HepG2 (cell line): Measurements from ENCODE around the gene SPART. TPM values are rescaled to one million over a fixed set of nuclear protein-coding genes. Genes with fewer than 3 reads are reported as not detected.

Experiments used
- ATAC-seq: fragments of 200-7000 bp; cut with Tn5 transposase; 3 replicates; pipeline ENCODE4 v1.9.1; 2020; ENCODE audit warnings: mild to moderate bottlenecking, moderate library complexity
- BruUV-seq: library from RNA; stranded (reverse); fragments of 400-500 nt; replicated peaks from 2 replicates; lab custom pipeline; 2021; lab: Mats Ljungman, UMichigan
- CTCF ChIA-PET: fragments of 300-600 bp; formaldehyde crosslinking; extraction: SDS; loops from one replicate; lab custom pipeline; 2021; ENCODE audit warnings: low total read pairs, inconsistent platforms, low intra/inter-chr PET ratio; lab: Yijun Ruan, JAX
- POLR2A ChIA-PET: fragments of 350-600 bp; sonication (Branson Sonifier 250); formaldehyde crosslinking; loops from one replicate; lab custom pipeline; 2020; ENCODE audit warnings: antibody characterized with exemption, inconsistent platforms; lab: Yijun Ruan, JAX
- DNase-seq: peaks from one replicate; pipeline ENCODE4 v3.0.0-alpha.2; 2015; ENCODE audit warnings: low spot score
- FAIRE-seq: peaks from 3 replicates; lab custom pipeline; 2011; peaks lifted over from hg19 to GRCh38; lab: Jason Lieb, UNC
- H2AFZ ChIP-seq: one replicate; pipeline ENCODE4 v1.6.1; 2011; ENCODE audit warnings: low read length, inconsistent platforms
- H3K27ac ChIP-seq: fragments of 300-600 bp; 3 replicates; pipeline ENCODE4 v1.8.0; 2011; ENCODE audit warnings: mixed run types, mild to moderate bottlenecking, mixed read lengths, low read length, inconsistent platforms; ENCODE audit not compliant: insufficient read depth; ENCODE audit errors: extremely low read length
- H3K27me3 ChIP-seq, 2 experiments: fragments of 200-600 bp in 1 of 2; 2 replicates in 1 of 2; 3 replicates in 1 of 2; pipeline versions ENCODE4 v1.6.0 to v1.8.0; 2011; ENCODE audit warnings: low read length in 2 of 2, mild to moderate bottlenecking in 2 of 2, moderate library complexity in 2 of 2, inconsistent platforms in 1 of 2; ENCODE audit not compliant: insufficient read depth in 2 of 2, control insufficient read depth in 1 of 2
- H3K36me3 ChIP-seq, 2 experiments: fragments of 200-600 bp in 1 of 2; replicated peaks in 1 of 2; 2 replicates in 1 of 2; 3 replicates in 1 of 2; pipeline versions ENCODE4 v1.5.1 to v1.8.0; 2011; ENCODE audit warnings: low read length in 2 of 2, inconsistent platforms in 1 of 2; ENCODE audit not compliant: insufficient read depth in 2 of 2, control insufficient read depth in 1 of 2
- H3K4me1 ChIP-seq: 2 replicates; pipeline ENCODE4 v1.5.1; 2012; ENCODE audit warnings: low read length, inconsistent platforms; ENCODE audit not compliant: insufficient read depth
- H3K4me2 ChIP-seq: 2 replicates; pipeline ENCODE4 v1.6.0; 2011; ENCODE audit warnings: low read depth, low read length, inconsistent platforms
- H3K4me3 ChIP-seq, 3 experiments: fragments of 200-600 bp in 1 of 3; sonication (generic), shearing (Covaris generic) in 1 of 3; replicated peaks in 1 of 3; 2 replicates each; pipeline ENCODE4 v1.5.1; 2011 to 2016; ENCODE audit warnings: low read length in 3 of 3, inconsistent platforms in 2 of 3, low read depth in 2 of 3, mild to moderate bottlenecking in 2 of 3, control low read depth in 1 of 3, mixed read lengths in 1 of 3; ENCODE audit not compliant: insufficient read depth in 1 of 3
- H3K79me2 ChIP-seq: one replicate; pipeline ENCODE4 v1.6.1; 2011; ENCODE audit warnings: low read length, inconsistent platforms; ENCODE audit not compliant: insufficient read depth
- H3K9ac ChIP-seq: 2 replicates; pipeline ENCODE4 v1.6.0; 2011; ENCODE audit warnings: mild to moderate bottlenecking, low read depth, low read length, inconsistent platforms; ENCODE audit not compliant: insufficient read depth
- H3K9me3 ChIP-seq: 2 replicates; pipeline ENCODE4 v1.5.1; 2012; ENCODE audit warnings: mild to moderate bottlenecking, low read length
- H4K20me1 ChIP-seq: 2 replicates; pipeline ENCODE4 v1.6.0; 2011; ENCODE audit warnings: inconsistent platforms, mild to moderate bottlenecking, low read length, moderate library complexity; ENCODE audit not compliant: insufficient read depth
- AGO1 ChIP-seq: fragments of 200-400 bp; formaldehyde crosslinking; IDR thresholded peaks from 2 replicates; pipeline ENCODE4 v1.6.1; 2017; ENCODE audit warnings: mild to moderate bottlenecking, low read depth, low read length, moderate library complexity; ENCODE audit not compliant: poor library complexity, severe bottlenecking
- BRCA1 ChIP-seq: sonication (generic); formaldehyde crosslinking; IDR thresholded peaks from 2 replicates; pipeline ENCODE4 v1.4.0; 2020; ENCODE audit warnings: missing genetic modification reagents
- DMAP1 ChIP-seq: IDR thresholded peaks from 2 replicates; pipeline ENCODE4 v1.6.1; 2016
- GATAD2A ChIP-seq: IDR thresholded peaks from 2 replicates; pipeline ENCODE4 v1.6.1; 2016
- KMT2A ChIP-seq: sonication (generic); formaldehyde crosslinking; IDR thresholded peaks from 2 replicates; pipeline ENCODE4 v1.4.0; 2020; ENCODE audit warnings: missing genetic modification reagents
- NR3C1 ChIP-seq: sonication (generic); formaldehyde crosslinking; IDR thresholded peaks from 2 replicates; pipeline ENCODE4 v1.4.0; 2020; ENCODE audit warnings: missing genetic modification reagents
- ZFP36L2 ChIP-seq: sonication (generic); formaldehyde crosslinking; IDR thresholded peaks from 2 replicates; pipeline ENCODE4 v1.4.0; 2020; ENCODE audit warnings: missing genetic modification reagents
- ZNF296 ChIP-seq: sonication (generic); formaldehyde crosslinking; conservative IDR thresholded peaks from 2 replicates; pipeline ENCODE4 v1.5.0; 2020; ENCODE audit warnings: mild to moderate bottlenecking, missing genetic modification reagents
- ZNF577 ChIP-seq: sonication (generic); formaldehyde crosslinking; IDR thresholded peaks from 2 replicates; pipeline ENCODE4 v1.4.0; 2020; ENCODE audit warnings: mild to moderate bottlenecking, low read depth, missing genetic modification reagents, borderline replicate concordance
- ZNF607 ChIP-seq: sonication (generic); formaldehyde crosslinking; IDR thresholded peaks from 2 replicates; pipeline ENCODE4 v1.5.1; 2020; ENCODE audit warnings: missing genetic modification reagents, mild to moderate bottlenecking, borderline replicate concordance
- WGBS: methylation state at CpG from one replicate; pipeline ENCODE4 v1.1.6; 2017; ENCODE audit warnings: low lambda C conversion rate; 5-methylcytosine and 5-hydroxymethylcytosine counted together
- in situ Hi-C: cut with HindIII; loops from 2 replicates; pipeline ENCODE4 v1.10.0; 2017; ENCODE audit warnings: low pct_unique_long_range_greater_than_20kb; ENCODE audit not compliant: extremely low pct_ligation_motif_present
- intact Hi-C: fragments of 100-400 bp; cut with micrococcal nuclease; formaldehyde crosslinking; loops from one replicate; pipeline ENCODE4 v1.10.0; 2022; ENCODE audit not compliant: unreplicated experiment
- polyA plus RNA-seq, 8 experiments: library from polyadenylated mRNA; depleted of rRNA in 3 of 8; stranded (reverse) in 7 of 8; unstranded in 1 of 8; fragments of >200 nt; fragmentation: Illumina TruSeq in 4 of 8; extraction: Trizol in 4 of 8; gene quantifications; 2 replicates each; pipeline versions ENCODE4 v1.2.1 to v1.2.3, GENCODE V29; 2011 to 2016; ENCODE audit warnings: low read depth in 4 of 8, missing spikeins in 1 of 8, mixed read lengths in 1 of 8; ENCODE audit not compliant: insufficient read depth in 1 of 8
- total RNA-seq, 5 experiments: library from RNA; depleted of rRNA; stranded (reverse); fragments of >200 nt; fragmentation: Illumina TruSeq; extraction: Trizol; gene quantifications; 2 replicates each; pipeline ENCODE4 v1.2.3, GENCODE V29; 2016; ENCODE audit warnings: low read depth in 1 of 5
- TF ChIP-seq, protein P1 (sequence below): sonication (generic); formaldehyde crosslinking; IDR thresholded peaks from 2 replicates; pipeline ENCODE4 v1.9.0; 2021; ENCODE audit warnings: mild to moderate bottlenecking, missing genetic modification reagents
- TF ChIP-seq, protein P2 (sequence below): sonication (generic); formaldehyde crosslinking; IDR thresholded peaks from 2 replicates; pipeline ENCODE4 v1.8.1; 2022; ENCODE audit warnings: low read depth, mild to moderate bottlenecking, missing genetic modification reagents
- TF ChIP-seq, protein P3 (sequence below): sonication (generic); formaldehyde crosslinking; IDR thresholded peaks from 2 replicates; pipeline ENCODE4 v1.5.0; 2020; ENCODE audit warnings: mild to moderate bottlenecking, missing genetic modification reagents

The SPART gene
- total and polyA plus RNA-seq, 2 of the 13 experiments (the other 11 are each of a cell fraction or from before 2014, with no cell fraction given) = 8.9 to 28.8 TPM

DNA sequence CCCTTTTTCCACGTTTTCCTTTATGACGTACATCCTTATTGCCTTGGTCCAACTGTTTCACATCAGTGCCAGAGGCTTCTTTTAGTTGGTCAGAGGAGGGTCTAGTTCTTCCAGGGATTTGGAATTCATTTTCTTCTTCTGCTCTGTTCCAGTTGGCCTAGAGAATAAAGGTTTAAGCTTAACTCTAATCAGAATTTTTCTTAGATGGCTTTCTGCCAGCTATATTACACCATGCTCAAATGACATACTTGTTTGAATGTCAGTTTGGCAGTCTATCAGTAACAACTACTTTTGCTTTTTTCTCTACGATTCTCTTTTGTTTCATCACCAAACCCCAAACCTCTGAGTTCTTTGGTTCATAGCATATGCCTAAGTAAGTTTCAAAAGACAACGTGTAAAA is 16.8 kb downstream of the SPART start (continued):
- TF ChIP-seq, protein P1, sequence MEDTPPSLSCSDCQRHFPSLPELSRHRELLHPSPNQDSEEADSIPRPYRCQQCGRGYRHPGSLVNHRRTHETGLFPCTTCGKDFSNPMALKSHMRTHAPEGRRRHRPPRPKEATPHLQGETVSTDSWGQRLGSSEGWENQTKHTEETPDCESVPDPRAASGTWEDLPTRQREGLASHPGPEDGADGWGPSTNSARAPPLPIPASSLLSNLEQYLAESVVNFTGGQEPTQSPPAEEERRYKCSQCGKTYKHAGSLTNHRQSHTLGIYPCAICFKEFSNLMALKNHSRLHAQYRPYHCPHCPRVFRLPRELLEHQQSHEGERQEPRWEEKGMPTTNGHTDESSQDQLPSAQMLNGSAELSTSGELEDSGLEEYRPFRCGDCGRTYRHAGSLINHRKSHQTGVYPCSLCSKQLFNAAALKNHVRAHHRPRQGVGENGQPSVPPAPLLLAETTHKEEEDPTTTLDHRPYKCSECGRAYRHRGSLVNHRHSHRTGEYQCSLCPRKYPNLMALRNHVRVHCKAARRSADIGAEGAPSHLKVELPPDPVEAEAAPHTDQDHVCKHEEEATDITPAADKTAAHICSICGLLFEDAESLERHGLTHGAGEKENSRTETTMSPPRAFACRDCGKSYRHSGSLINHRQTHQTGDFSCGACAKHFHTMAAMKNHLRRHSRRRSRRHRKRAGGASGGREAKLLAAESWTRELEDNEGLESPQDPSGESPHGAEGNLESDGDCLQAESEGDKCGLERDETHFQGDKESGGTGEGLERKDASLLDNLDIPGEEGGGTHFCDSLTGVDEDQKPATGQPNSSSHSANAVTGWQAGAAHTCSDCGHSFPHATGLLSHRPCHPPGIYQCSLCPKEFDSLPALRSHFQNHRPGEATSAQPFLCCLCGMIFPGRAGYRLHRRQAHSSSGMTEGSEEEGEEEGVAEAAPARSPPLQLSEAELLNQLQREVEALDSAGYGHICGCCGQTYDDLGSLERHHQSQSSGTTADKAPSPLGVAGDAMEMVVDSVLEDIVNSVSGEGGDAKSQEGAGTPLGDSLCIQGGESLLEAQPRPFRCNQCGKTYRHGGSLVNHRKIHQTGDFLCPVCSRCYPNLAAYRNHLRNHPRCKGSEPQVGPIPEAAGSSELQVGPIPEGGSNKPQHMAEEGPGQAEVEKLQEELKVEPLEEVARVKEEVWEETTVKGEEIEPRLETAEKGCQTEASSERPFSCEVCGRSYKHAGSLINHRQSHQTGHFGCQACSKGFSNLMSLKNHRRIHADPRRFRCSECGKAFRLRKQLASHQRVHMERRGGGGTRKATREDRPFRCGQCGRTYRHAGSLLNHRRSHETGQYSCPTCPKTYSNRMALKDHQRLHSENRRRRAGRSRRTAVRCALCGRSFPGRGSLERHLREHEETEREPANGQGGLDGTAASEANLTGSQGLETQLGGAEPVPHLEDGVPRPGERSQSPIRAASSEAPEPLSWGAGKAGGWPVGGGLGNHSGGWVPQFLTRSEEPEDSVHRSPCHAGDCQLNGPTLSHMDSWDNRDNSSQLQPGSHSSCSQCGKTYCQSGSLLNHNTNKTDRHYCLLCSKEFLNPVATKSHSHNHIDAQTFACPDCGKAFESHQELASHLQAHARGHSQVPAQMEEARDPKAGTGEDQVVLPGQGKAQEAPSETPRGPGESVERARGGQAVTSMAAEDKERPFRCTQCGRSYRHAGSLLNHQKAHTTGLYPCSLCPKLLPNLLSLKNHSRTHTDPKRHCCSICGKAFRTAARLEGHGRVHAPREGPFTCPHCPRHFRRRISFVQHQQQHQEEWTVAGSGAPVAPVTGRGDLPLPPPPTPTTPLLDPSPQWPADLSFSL = no peak
- TF ChIP-seq AGO1 = no peak
- no peak for TF ChIP-seq KMT2A (CRISPR knock-in tag)
- no peak for TF ChIP-seq ZNF296 (CRISPR knock-in tag)
- no peak for TF ChIP-seq GATAD2A (CRISPR knock-in tag)

DNA sequence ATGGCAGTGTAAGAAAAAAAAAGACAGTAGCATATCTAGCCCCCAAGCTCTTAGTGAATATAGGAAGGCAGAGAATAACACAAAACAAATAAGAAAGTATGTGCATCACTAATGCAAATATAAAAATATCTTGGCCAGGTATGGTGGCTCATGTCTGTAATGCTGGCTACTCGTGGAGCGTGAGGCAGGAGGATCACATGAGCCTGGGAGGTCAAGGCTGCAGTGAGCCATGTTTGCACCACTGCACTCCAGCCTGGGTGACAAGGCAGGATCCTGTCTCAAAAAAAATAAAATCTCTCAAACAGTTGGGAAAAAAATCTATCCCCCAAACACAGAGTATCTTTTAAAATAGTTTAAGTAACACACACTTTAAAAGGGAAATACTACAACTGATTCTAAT is 17.4 kb downstream of the SPART start:
- in situ Hi-C loops = no loop called here
- WGBS = 58% methylated on average over 2 of the region's 2 CpGs
- POLR2A ChIA-PET = no interaction called here

More for the DNA sequence above, 17.4 kb downstream of the SPART start:
- ATAC-seq = no peak
- H3K79me2 ChIP-seq = peaks cover under 1% of the 10 kb centered on the region
- no peak overlapping the region for H3K27ac ChIP-seq
- H3K4me3 ChIP-seq = no peak overlapping the region
- H3K9ac ChIP-seq = no peak overlapping the region
- H2AFZ ChIP-seq = no peak overlapping the region
- BruUV-seq = no TSS peak
- no peaks in the 10 kb centered on the region; the same call in 1 of the 2 replicates for H4K20me1 ChIP-seq
- H3K4me2 ChIP-seq = no peak overlapping the region
- H3K9me3 ChIP-seq = no peaks in the 10 kb centered on the region
- intact Hi-C loops = no loop called here
- no peak for TF ChIP-seq DMAP1 (CRISPR knock-in tag)
- TF ChIP-seq ZFP36L2 = no peak
- TF ChIP-seq, protein P2, sequence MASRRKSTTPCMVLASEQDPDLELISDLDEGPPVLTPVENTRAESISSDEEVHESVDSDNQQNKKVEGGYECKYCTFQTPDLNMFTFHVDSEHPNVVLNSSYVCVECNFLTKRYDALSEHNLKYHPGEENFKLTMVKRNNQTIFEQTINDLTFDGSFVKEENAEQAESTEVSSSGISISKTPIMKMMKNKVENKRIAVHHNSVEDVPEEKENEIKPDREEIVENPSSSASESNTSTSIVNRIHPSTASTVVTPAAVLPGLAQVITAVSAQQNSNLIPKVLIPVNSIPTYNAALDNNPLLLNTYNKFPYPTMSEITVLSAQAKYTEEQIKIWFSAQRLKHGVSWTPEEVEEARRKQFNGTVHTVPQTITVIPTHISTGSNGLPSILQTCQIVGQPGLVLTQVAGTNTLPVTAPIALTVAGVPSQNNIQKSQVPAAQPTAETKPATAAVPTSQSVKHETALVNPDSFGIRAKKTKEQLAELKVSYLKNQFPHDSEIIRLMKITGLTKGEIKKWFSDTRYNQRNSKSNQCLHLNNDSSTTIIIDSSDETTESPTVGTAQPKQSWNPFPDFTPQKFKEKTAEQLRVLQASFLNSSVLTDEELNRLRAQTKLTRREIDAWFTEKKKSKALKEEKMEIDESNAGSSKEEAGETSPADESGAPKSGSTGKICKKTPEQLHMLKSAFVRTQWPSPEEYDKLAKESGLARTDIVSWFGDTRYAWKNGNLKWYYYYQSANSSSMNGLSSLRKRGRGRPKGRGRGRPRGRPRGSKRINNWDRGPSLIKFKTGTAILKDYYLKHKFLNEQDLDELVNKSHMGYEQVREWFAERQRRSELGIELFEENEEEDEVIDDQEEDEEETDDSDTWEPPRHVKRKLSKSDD (CRISPR knock-in tag) = no peak
- TF ChIP-seq ZNF577 (CRISPR knock-in tag) = no peak
- TF ChIP-seq, protein P3, sequence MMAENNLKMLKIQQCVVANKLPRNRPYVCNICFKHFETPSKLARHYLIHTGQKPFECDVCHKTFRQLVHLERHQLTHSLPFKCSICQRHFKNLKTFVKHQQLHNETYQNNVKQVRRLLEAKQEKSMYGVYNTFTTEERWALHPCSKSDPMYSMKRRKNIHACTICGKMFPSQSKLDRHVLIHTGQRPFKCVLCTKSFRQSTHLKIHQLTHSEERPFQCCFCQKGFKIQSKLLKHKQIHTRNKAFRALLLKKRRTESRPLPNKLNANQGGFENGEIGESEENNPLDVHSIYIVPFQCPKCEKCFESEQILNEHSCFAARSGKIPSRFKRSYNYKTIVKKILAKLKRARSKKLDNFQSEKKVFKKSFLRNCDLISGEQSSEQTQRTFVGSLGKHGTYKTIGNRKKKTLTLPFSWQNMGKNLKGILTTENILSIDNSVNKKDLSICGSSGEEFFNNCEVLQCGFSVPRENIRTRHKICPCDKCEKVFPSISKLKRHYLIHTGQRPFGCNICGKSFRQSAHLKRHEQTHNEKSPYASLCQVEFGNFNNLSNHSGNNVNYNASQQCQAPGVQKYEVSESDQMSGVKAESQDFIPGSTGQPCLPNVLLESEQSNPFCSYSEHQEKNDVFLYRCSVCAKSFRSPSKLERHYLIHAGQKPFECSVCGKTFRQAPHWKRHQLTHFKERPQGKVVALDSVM (CRISPR knock-in tag) = no peak
- TF ChIP-seq NR3C1 (CRISPR knock-in tag) = no peak
- TF ChIP-seq ZNF607 = no peak
- TF ChIP-seq BRCA1 = no peak
- TF ChIP-seq, all 625 proteins: peak for 0
- Histone ChIP-seq H3K27me3 (no peaks in the 10 kb centered on the region), H3K36me3 (0 out of 5 replicates have a peak, but pooled peaks cover 0 to 6% of the 10 kb centered on the region in 2 experiments), H3K4me1 (0 out of 2 replicates have a peak, but pooled peaks cover 12% of the 10 kb centered on the region)
- CTCF ChIA-PET = no interaction called here
- no peak for FAIRE-seq
- DNase-seq = no peak
